Karpas-422 (cell line): ENCODE measurements around the gene MT3. TPM values are rescaled to one million over a fixed set of nuclear protein-coding genes. Genes with fewer than 3 reads are reported as not detected.

Experiments
- DNase-seq: peaks from one replicate; pipeline ENCODE4 v3.0.0-alpha.2; 2015
- H2AFZ ChIP-seq: fragments of 200-600 bp; sonication (generic); 2 replicates; pipeline ENCODE4 v1.6.1; 2014; ENCODE audit warnings: antibody characterized with exemption, low read length, mixed read lengths
- H3K27ac ChIP-seq: fragments of 200-600 bp; sonication (generic); 2 replicates; pipeline ENCODE4 v1.5.1; 2014; ENCODE audit warnings: mild to moderate bottlenecking, low read length, moderate library complexity
- H3K27me3 ChIP-seq: fragments of 200-600 bp; sonication (generic); 2 replicates; pipeline ENCODE4 v1.6.1; 2014; ENCODE audit warnings: low read length, mixed read lengths
- H3K36me3 ChIP-seq: fragments of 200-600 bp; sonication (generic); 2 replicates; pipeline ENCODE4 v1.6.1; 2014; ENCODE audit warnings: low read length, mixed read lengths; ENCODE audit not compliant: insufficient read depth
- H3K4me1 ChIP-seq: fragments of 200-600 bp; sonication (generic); 2 replicates; pipeline ENCODE4 v1.6.1; 2014; ENCODE audit warnings: mild to moderate bottlenecking, low read length, mixed read lengths
- H3K4me2 ChIP-seq: fragments of 200-600 bp; sonication (generic); 2 replicates; pipeline ENCODE4 v1.6.1; 2014; ENCODE audit warnings: low read length, low read depth, mild to moderate bottlenecking; ENCODE audit not compliant: poor library complexity, severe bottlenecking
- H3K4me3 ChIP-seq: fragments of 200-600 bp; sonication (generic); 2 replicates; pipeline ENCODE4 v1.5.1; 2014; ENCODE audit warnings: mild to moderate bottlenecking, antibody characterized with exemption, low read length, mixed read lengths
- H3K79me2 ChIP-seq: fragments of 200-600 bp; sonication (generic); 2 replicates; pipeline ENCODE4 v1.6.1; 2014; ENCODE audit warnings: mild to moderate bottlenecking, low read length, mixed read lengths
- H3K9ac ChIP-seq: fragments of 200-600 bp; sonication (generic); 2 replicates; pipeline ENCODE4 v1.6.0; 2014; ENCODE audit warnings: low read length
- H3K9me2 ChIP-seq: fragments of 200-600 bp; sonication (generic), shearing (Covaris generic); replicated peaks from 2 replicates; pipeline ENCODE4 v1.6.0; 2014; ENCODE audit warnings: mild to moderate bottlenecking, low read length, moderate library complexity; ENCODE audit not compliant: insufficient read depth
- H3K9me3 ChIP-seq: fragments of 300-700, 200-600 bp; sonication (generic); 2 replicates; pipeline ENCODE4 v1.6.1; 2014; ENCODE audit warnings: low read length, mixed read lengths
- H4K20me1 ChIP-seq: fragments of 200-600 bp; sonication (generic); 2 replicates; pipeline ENCODE4 v1.6.1; 2014; ENCODE audit warnings: mild to moderate bottlenecking, antibody characterized with exemption, low read length, low read depth; ENCODE audit not compliant: insufficient read depth
- total RNA-seq: library from RNA; depleted of rRNA; stranded (reverse); fragments of >200 nt; shearing (Covaris generic); gene quantifications from 2 replicates; pipeline ENCODE4 v1.2.3, GENCODE V29; 2014; ENCODE audit warnings: low replicate concordance

Gene MT3
- total RNA-seq, 1 experiment from 2014 or later: not detected

DNA sequence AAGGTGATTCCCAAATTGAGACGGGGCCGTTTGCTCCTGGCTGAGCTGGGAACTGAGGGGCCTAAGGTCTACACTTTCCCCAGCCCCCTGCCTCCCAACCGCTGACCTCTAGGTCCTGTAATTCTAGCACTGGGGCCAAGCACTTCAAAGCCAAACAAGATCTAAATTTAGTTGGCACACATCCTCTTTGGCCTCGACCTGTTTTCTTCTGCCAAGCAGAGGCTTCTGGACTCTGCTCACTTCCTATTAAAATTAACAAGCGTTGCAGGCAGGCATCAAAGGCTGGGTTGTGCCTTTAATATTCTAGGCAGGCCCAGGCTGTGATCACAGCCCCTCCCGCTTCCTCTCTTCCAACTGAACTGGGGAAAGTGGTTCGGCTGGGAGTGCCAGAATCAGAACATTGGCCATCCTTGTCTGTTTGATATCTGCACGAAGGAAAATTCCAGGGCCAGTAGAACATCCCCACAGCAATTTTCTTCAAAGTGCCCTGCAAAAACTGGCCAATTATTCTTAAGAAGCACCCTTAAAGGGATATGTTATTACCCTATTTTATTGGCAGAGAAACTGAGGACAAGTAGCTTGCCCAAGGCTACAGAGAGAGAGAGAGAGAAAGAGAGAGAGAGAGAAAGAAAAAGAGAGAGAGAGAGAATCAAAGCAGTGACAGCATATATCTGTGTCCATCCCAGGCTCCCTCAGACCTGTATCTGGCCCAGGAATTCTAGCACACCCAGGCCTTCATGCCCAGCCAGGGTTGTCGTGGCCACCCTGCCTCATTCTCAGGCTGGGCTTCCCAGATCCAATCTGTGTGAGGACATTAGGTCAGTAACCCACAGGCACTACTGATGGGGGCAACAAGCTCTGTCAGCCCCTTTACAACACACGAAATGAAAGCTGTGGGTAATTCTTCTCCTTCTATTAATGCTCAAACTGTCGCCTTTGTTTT, 37.3 kb upstream of the MT3 start:
- no peaks in the 10 kb centered on the region for H3K27me3 ChIP-seq
- H3K9me2 ChIP-seq: no peaks in the 10 kb centered on the region
- no peak overlapping the region for H3K9ac ChIP-seq
- no peaks in the 10 kb centered on the region for H3K79me2 ChIP-seq
- peaks cover 11% of the 10 kb centered on the region for H3K4me1 ChIP-seq
- H3K36me3 ChIP-seq: no peaks in the 10 kb centered on the region
- no peak overlapping the region for H3K4me2 ChIP-seq
- DNase-seq: no peak
- H2AFZ ChIP-seq: no peak overlapping the region
- H4K20me1 ChIP-seq: no peaks in the 10 kb centered on the region
- no peak overlapping the region for H3K4me3 ChIP-seq
- no peaks in the 10 kb centered on the region for H3K9me3 ChIP-seq
- H3K27ac ChIP-seq: no peak overlapping the region

DNA sequence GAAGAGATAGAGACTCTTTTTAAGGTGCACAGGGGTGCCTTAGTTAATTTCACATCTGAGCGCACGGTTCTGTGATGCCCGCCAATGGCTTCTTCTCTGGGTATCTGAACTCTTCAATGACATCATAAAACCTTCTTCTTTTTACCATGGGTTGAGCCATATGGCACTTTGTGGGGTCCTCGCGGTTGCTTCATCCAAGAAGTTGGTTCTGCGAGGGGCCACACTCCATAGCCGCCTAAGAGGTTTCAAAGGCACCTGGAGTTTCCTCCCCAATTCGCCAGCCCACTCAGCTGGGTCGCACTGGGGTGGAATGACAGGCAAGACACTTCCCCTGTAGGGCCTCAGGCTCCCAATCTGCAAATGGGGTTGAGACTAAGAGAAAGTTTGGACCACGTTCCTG, 34.9 kb upstream of the MT3 start:
- no peaks in the 10 kb centered on the region for H3K79me2 ChIP-seq
- no peak overlapping the region for H3K4me2 ChIP-seq
- no peak overlapping the region for H2AFZ ChIP-seq
- H3K27ac ChIP-seq: no peak overlapping the region
- no peaks in the 10 kb centered on the region for H4K20me1 ChIP-seq
- no peak overlapping the region for H3K9ac ChIP-seq
- DNase-seq: no peak
- H3K9me3 ChIP-seq: no peaks in the 10 kb centered on the region
- no peaks in the 10 kb centered on the region for H3K27me3 ChIP-seq
- H3K36me3 ChIP-seq: no peaks in the 10 kb centered on the region
- H3K4me1 ChIP-seq: no peaks in the 10 kb centered on the region
- H3K4me3 ChIP-seq: no peak overlapping the region
- no peaks in the 10 kb centered on the region for H3K9me2 ChIP-seq

DNA sequence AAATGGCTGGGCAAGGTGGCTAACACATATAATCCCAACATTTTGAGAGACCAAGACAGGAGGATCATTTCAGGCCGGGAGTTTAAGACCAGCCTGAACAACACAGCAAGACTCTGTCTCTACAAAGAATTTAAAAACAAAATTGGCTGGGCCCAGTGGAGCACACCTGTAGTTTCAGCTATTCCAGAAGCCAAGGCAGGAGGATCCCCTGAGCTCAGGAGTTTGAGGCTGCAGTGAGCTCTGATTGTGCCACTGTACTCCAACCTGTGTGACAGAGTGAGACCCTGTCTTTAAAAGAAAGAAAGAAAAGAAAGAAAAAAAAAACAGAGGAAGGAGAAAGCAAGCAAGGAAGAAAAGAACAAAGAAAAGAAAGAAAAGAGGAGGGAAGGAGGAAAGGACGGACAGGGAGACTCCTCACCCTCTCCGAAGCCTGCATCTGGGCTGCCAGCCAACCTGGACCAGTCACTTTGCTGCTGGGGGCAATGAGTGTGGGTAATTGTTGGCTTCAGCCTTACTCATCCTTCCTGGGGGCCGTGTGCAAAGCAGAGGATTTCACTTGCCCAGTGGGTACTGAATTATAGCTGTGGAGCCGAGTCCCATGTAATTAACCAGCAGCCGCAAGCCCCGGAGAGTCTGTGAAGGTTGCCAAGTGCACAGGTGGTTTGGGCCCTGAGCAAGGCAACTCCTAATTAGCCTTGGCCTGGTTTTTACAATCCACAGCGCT, 31.1 kb upstream of the MT3 start:
- Histone ChIP-seq H3K36me3 (no peaks in the 10 kb centered on the region), H3K4me1 (no peaks in the 10 kb centered on the region), H3K27ac (no peak overlapping the region), H3K4me2 (no peak overlapping the region), H3K9ac (no peak overlapping the region), H3K9me3 (no peaks in the 10 kb centered on the region), H4K20me1 (no peaks in the 10 kb centered on the region), H3K79me2 (no peaks in the 10 kb centered on the region), H3K4me3 (no peak overlapping the region), H3K27me3 (no peaks in the 10 kb centered on the region), H2AFZ (no peak overlapping the region), H3K9me2 (no peaks in the 10 kb centered on the region)
- DNase-seq: no peak

DNA sequence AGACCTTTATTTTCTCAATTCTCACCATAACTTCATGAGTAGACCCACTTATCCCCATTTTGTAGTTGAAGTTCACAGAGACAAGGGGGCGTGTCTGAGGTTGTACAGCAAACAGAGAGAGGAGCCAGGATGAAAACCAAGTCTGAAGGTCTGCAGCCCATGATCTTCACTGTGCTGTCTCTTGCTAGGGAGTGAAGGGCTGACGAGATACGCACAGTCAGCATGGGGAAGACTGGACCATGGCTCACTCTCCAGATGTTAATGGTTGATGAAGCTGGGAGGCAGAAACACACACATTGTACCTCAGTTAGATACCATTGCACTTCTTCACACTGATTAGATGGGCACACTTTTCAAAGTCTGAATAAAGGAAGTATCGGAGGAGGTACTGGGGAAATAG, 30.2 kb upstream of the MT3 start:
- Histone ChIP-seq H3K9ac (no peak overlapping the region), H3K9me3 (no peaks in the 10 kb centered on the region)

DNA sequence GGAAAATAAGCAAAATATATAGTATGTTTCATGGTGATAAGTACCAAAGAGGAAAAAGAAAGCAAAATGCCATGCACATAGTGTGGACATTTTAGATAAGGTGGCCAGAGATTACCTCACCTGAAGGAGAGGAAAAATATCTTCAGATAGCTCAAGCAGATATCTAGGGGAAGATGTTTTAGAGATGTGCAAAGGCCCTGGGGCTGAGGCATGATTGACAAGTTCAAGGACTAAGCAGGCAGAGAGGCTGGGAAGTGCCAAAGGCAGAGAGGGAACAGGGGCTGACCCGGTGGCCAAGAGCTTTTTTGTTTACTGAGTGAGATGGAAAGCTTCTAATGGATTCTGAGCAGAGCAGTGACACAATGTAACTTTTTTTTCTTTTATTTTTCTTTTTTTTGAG, 28.9 kb upstream of the MT3 start:
- H4K20me1 ChIP-seq: no peaks in the 10 kb centered on the region
- H2AFZ ChIP-seq: no peak overlapping the region
- H3K27me3 ChIP-seq: no peaks in the 10 kb centered on the region
- no peak overlapping the region for H3K9ac ChIP-seq
- H3K9me2 ChIP-seq: no peaks in the 10 kb centered on the region
- no peaks in the 10 kb centered on the region for H3K4me1 ChIP-seq
- no peak overlapping the region for H3K27ac ChIP-seq
- H3K4me2 ChIP-seq: no peak overlapping the region
- no peaks in the 10 kb centered on the region for H3K9me3 ChIP-seq
- no peaks in the 10 kb centered on the region for H3K79me2 ChIP-seq
- DNase-seq: no peak
- no peaks in the 10 kb centered on the region for H3K36me3 ChIP-seq
- H3K4me3 ChIP-seq: no peak overlapping the region

More for the DNA sequence above, 30.2 kb upstream of the MT3 start:
- no peaks in the 10 kb centered on the region for H3K36me3 ChIP-seq
- no peak overlapping the region for H3K4me3 ChIP-seq
- DNase-seq: no peak
- H3K27ac ChIP-seq: no peak overlapping the region
- no peaks in the 10 kb centered on the region for H3K9me2 ChIP-seq
- no peaks in the 10 kb centered on the region for H3K79me2 ChIP-seq
- no peaks in the 10 kb centered on the region for H4K20me1 ChIP-seq
- no peaks in the 10 kb centered on the region for H3K27me3 ChIP-seq
- no peak overlapping the region for H2AFZ ChIP-seq
- H3K4me2 ChIP-seq: no peak overlapping the region
- no peaks in the 10 kb centered on the region for H3K4me1 ChIP-seq

DNA sequence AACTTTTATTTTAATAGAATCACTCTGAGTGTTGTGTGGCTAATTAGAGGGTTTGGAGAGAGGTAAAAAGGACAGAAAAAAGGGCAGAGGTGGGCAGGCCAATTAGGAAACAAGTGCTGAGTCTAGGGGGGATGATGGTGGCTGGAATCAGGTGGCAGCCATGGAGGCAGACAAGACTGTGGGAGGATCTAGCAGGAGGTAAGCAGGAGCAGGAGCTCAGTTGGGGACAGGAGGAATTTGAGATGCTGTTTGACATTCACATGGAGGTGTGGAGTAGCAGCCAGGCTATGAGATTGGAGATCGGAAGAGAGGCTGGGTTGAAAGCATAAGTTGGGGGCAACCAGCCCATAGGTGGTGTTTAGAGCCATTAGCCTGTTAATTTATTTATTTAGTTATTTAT, 28.2 kb upstream of the MT3 start:
- DNase-seq: no peak
- H3K9me3 ChIP-seq: no peaks in the 10 kb centered on the region
- H3K9ac ChIP-seq: no peak overlapping the region
- no peak overlapping the region for H3K4me2 ChIP-seq
- H4K20me1 ChIP-seq: no peaks in the 10 kb centered on the region
- no peak overlapping the region for H2AFZ ChIP-seq
- no peaks in the 10 kb centered on the region for H3K79me2 ChIP-seq
- no peak overlapping the region for H3K27ac ChIP-seq
- H3K4me3 ChIP-seq: no peak overlapping the region
- no peaks in the 10 kb centered on the region for H3K27me3 ChIP-seq
- no peaks in the 10 kb centered on the region for H3K4me1 ChIP-seq
- no peaks in the 10 kb centered on the region for H3K9me2 ChIP-seq
- no peaks in the 10 kb centered on the region for H3K36me3 ChIP-seq

DNA sequence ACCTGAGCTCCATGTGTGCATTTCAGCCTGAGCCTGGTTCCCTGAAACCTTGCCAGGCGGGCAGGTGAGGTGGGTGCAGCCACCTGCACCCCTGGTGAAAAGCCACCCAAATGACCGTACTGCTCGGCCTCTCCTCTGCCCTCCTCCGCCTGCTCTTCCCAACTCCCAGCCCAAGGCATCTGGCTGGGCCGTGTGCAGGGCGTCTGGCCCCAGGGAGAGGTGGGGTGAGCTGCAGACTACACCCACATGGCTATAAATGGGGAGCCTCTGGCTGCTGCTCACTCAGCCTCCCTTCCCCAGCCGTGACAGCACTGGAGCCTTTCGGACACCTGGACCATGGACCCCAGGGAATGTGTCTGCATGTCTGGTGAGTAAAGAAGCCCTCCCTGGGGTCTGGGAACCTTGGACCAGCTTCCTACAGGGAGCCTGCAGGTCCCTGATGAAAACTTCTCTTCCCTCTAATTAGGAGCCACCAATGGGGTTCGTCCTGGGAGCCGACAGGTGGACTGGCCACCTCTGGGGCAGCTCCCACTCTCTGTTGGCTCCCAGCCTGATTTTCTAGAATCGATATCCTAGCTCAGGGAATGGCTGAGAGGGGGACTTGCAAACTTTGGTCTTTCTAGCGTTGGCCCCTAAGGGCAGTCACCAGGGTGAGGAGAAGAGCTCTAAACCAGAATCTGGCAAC, 24.4 kb upstream of the MT3 start, which contains the start of gene MT4:
Gene MT4, plus strand, starts transcription at position 281 of the 685 bp plus-strand sequence. Its CDS starts 56 bp downstream, at position 337.
- no peak within 1 kb of the TSS for H3K27ac ChIP-seq
- no peak within 1 kb of the TSS for H3K4me2 ChIP-seq
- H2AFZ ChIP-seq: no peak within 1 kb of the TSS
- H3K4me3 ChIP-seq: no peak within 1 kb of the TSS
- no peaks in the 10 kb centered on the region for H3K4me1 ChIP-seq
- H3K9me2 ChIP-seq: no peaks in the 10 kb centered on the region
- H4K20me1 ChIP-seq: no peaks in the 10 kb centered on the region
- no peak for DNase-seq
- H3K9ac ChIP-seq: no peak within 1 kb of the TSS
- no peaks in the 10 kb centered on the region for H3K36me3 ChIP-seq
- H3K27me3 ChIP-seq: no peaks in the 10 kb centered on the region
- H3K9me3 ChIP-seq: no peaks in the 10 kb centered on the region
- H3K79me2 ChIP-seq: no peaks in the 10 kb centered on the region

DNA sequence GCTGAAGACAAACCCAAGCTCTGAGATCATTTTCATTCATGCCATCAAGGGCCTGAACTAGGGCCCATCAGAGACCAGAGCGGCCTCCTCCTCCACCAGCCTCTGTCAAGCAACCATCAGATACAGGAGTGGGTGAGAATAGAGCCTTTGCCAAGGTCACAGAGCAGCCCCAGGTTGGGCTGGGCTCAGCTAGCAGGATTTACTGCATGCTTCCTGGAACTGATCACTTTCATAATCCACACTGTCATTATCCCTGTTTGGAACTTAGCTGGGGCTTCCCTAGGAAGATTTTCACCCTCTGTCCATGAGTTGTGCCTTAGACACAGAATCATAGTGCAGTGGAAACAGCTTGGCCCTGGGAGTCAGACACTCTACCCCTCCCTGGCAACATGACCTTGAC, 19.4 kb upstream of the MT3 start:
- Histone ChIP-seq H3K9ac (no peak overlapping the region), H3K27me3 (no peaks in the 10 kb centered on the region), H3K9me2 (no peaks in the 10 kb centered on the region), H3K4me1 (no peaks in the 10 kb centered on the region), H3K36me3 (no peaks in the 10 kb centered on the region), H4K20me1 (no peaks in the 10 kb centered on the region), H3K4me3 (no peak overlapping the region), H2AFZ (no peak overlapping the region), H3K4me2 (no peak overlapping the region), H3K9me3 (no peaks in the 10 kb centered on the region), H3K79me2 (no peaks in the 10 kb centered on the region), H3K27ac (no peak overlapping the region)
- no peak for DNase-seq
